H9 (cell line): ENCODE measurements around the gene CDH9. TPM values are rescaled to one million over a fixed set of nuclear protein-coding genes. Genes with fewer than 3 reads are reported as not detected.

ENCODE experiments used
- DNase-seq: peaks from one replicate; pipeline ENCODE4 v3.0.0-alpha.2; 2017
- H2AFZ ChIP-seq: one replicate; pipeline ENCODE4 v1.6.1; 2013; ENCODE audit warnings: mild to moderate bottlenecking, low read length, control low read depth, moderate library complexity
- H2AK5ac ChIP-seq: 2 replicates; pipeline ENCODE4 v1.6.1; 2013; ENCODE audit warnings: low read length, control low read depth, mixed read lengths; ENCODE audit not compliant: insufficient read length
- H2BK120ac ChIP-seq: one replicate; pipeline ENCODE4 v1.6.1; 2013; ENCODE audit warnings: low read depth, mild to moderate bottlenecking, low read length, control low read depth, inconsistent platforms; ENCODE audit not compliant: poor library complexity, severe bottlenecking
- H2BK12ac ChIP-seq: 2 replicates; pipeline ENCODE4 v1.6.1; 2013; ENCODE audit warnings: low read length, control low read depth, mixed read lengths, low read depth; ENCODE audit not compliant: insufficient read length
- H2BK15ac ChIP-seq: 2 replicates; pipeline ENCODE4 v1.6.1; 2013; ENCODE audit warnings: low read depth, low read length, control low read depth
- H2BK20ac ChIP-seq: one replicate; pipeline ENCODE4 v1.6.1; 2013; ENCODE audit warnings: low read depth, mild to moderate bottlenecking, low read length, control low read depth, inconsistent platforms; ENCODE audit not compliant: poor library complexity, severe bottlenecking
- H2BK5ac ChIP-seq: 2 replicates; pipeline ENCODE4 v1.6.1; 2013; ENCODE audit warnings: low read length, control low read depth, mixed read lengths; ENCODE audit not compliant: insufficient read length
- H3K14ac ChIP-seq: 2 replicates; pipeline ENCODE4 v1.6.1; 2013; ENCODE audit warnings: low read length, control low read depth; ENCODE audit not compliant: insufficient read depth
- H3K18ac ChIP-seq: 2 replicates; pipeline ENCODE4 v1.6.1; 2013; ENCODE audit warnings: low read depth, mild to moderate bottlenecking, mixed read lengths, low read length, control low read depth; ENCODE audit not compliant: insufficient read length
- H3K23ac ChIP-seq: 2 replicates; pipeline ENCODE4 v1.6.1; 2013; ENCODE audit warnings: low read length, control low read depth, mixed read lengths, low read depth; ENCODE audit not compliant: insufficient read length
- H3K23me2 ChIP-seq: 2 replicates; pipeline ENCODE4 v1.6.1; 2013; ENCODE audit warnings: low read depth, mild to moderate bottlenecking, mixed read lengths, low read length, control low read depth; ENCODE audit not compliant: insufficient read length, poor library complexity, severe bottlenecking
- H3K27ac ChIP-seq: 2 replicates; pipeline ENCODE4 v1.5.1; 2013; ENCODE audit warnings: low read length, control low read depth, mixed read lengths, low read depth; ENCODE audit not compliant: insufficient read length
- H3K27me3 ChIP-seq: 2 replicates; pipeline ENCODE4 v1.6.1; 2013; ENCODE audit warnings: low read length, control low read depth, inconsistent platforms; ENCODE audit not compliant: insufficient read depth
- H3K4ac ChIP-seq: 2 replicates; pipeline ENCODE4 v1.6.1; 2013; ENCODE audit warnings: low read depth, mild to moderate bottlenecking, control low read depth, inconsistent platforms, low read length, moderate library complexity
- H3K4me1 ChIP-seq: 2 replicates; pipeline ENCODE4 v1.6.1; 2013; ENCODE audit warnings: low read length, control low read depth, inconsistent platforms; ENCODE audit not compliant: insufficient read depth
- H3K4me2 ChIP-seq: 2 replicates; pipeline ENCODE4 v1.6.1; 2013; ENCODE audit warnings: low read length, control low read depth, mixed read lengths; ENCODE audit not compliant: insufficient read length, insufficient read depth
- H3K56ac ChIP-seq: 2 replicates; pipeline ENCODE4 v1.6.1; 2013; ENCODE audit warnings: low read depth, mild to moderate bottlenecking, mixed read lengths, low read length, control low read depth; ENCODE audit not compliant: insufficient read length
- H3K79me1 ChIP-seq: 2 replicates; pipeline ENCODE4 v1.6.1; 2013; ENCODE audit warnings: low read depth, mild to moderate bottlenecking, moderate library complexity, low read length, control low read depth, inconsistent platforms; ENCODE audit not compliant: insufficient read depth, poor library complexity, severe bottlenecking
- H3K79me2 ChIP-seq: 2 replicates; pipeline ENCODE4 v1.6.1; 2013; ENCODE audit warnings: low read length, control low read depth, inconsistent platforms; ENCODE audit not compliant: insufficient read depth
- H3K9ac ChIP-seq: 2 replicates; pipeline ENCODE4 v1.6.1; 2013; ENCODE audit warnings: low read length, control low read depth, mixed read lengths; ENCODE audit not compliant: insufficient read length; ENCODE audit errors: extremely low read depth
- H3K9me3 ChIP-seq: one replicate; pipeline ENCODE4 v1.6.1; 2013; ENCODE audit warnings: low read depth, low read length, inconsistent platforms; ENCODE audit not compliant: control insufficient read depth
- H3T11ph ChIP-seq: one replicate; pipeline ENCODE4 v1.6.1; 2013; ENCODE audit warnings: mild to moderate bottlenecking, low read length, control low read depth, inconsistent platforms
- H4K20me1 ChIP-seq: one replicate; pipeline ENCODE4 v1.6.1; 2013; ENCODE audit not compliant: control insufficient read depth, insufficient read length, insufficient read depth
- H4K5ac ChIP-seq: 2 replicates; pipeline ENCODE4 v1.6.1; 2013; ENCODE audit warnings: low read depth, mild to moderate bottlenecking, mixed read lengths, low read length, control low read depth; ENCODE audit not compliant: insufficient read length
- H4K8ac ChIP-seq: replicated peaks from 2 replicates; pipeline ENCODE4 v1.6.1; 2013; ENCODE audit warnings: low read length, control low read depth, mixed read lengths, low read depth; ENCODE audit not compliant: insufficient read length
- H4K91ac ChIP-seq: 2 replicates; pipeline ENCODE4 v1.6.1; 2013; ENCODE audit warnings: low read depth, mild to moderate bottlenecking, moderate library complexity, mixed read lengths, low read length, control low read depth; ENCODE audit not compliant: insufficient read length
- H3K27ac Mint-ChIP-seq, 3 experiments: 2 replicates in 2 of 3; 3 replicates in 1 of 3; pipeline ENCODE4 v1.8.0; 2020 to 2021; ENCODE audit warnings: mixed read lengths in 3 of 3, mild to moderate bottlenecking in 1 of 3, moderate library complexity in 1 of 3
- H3K27me3 Mint-ChIP-seq: 2 replicates; pipeline ENCODE4 v1.8.0; 2021; ENCODE audit warnings: low read depth, mild to moderate bottlenecking, moderate library complexity, mixed read lengths
- H3K36me3 Mint-ChIP-seq, 3 experiments: 2 replicates in 2 of 3; 3 replicates in 1 of 3; pipeline ENCODE4 v1.8.0; 2020 to 2021; ENCODE audit warnings: low read depth in 3 of 3, mixed read lengths in 3 of 3; ENCODE audit not compliant: insufficient read depth in 1 of 3
- H3K4me1 Mint-ChIP-seq, 2 experiments: 2 replicates each; pipeline ENCODE4 v1.8.0; 2020; ENCODE audit warnings: mixed read lengths in 2 of 2
- H3K4me3 Mint-ChIP-seq, 2 experiments: 2 replicates in 1 of 2; 3 replicates in 1 of 2; pipeline ENCODE4 v1.8.0; 2020 to 2021; ENCODE audit warnings: mild to moderate bottlenecking in 2 of 2, mixed read lengths in 2 of 2, moderate library complexity in 1 of 2
- H3K9me3 Mint-ChIP-seq, 2 experiments: 2 replicates in 1 of 2; 3 replicates in 1 of 2; pipeline ENCODE4 v1.8.0; 2020; ENCODE audit warnings: mild to moderate bottlenecking in 2 of 2, mixed read lengths in 2 of 2, moderate library complexity in 1 of 2
- CTCF ChIP-seq: fragments of 200-600 bp; sonication (generic); conservative IDR thresholded peaks from 3 replicates; pipeline ENCODE4 v1.8.0; 2021; ENCODE audit warnings: antibody characterized with exemption, mild to moderate bottlenecking
- WGBS: extraction: QIAGEN DNeasy Blood & Tissue Kit; methylation state at CpG from one replicate; pipeline ENCODE4 v1.1.7; 2013; ENCODE audit warnings: missing lambda C conversion rate, low lambda C conversion rate, mixed read lengths; ENCODE audit not compliant: insufficient read length; ENCODE audit errors: extremely low coverage; 5-methylcytosine and 5-hydroxymethylcytosine counted together
- total RNA-seq: library from RNA; stranded (reverse); gene quantifications from 2 replicates; pipeline ENCODE4 v1.2.1, GENCODE V29; 2021

The CDH9 gene
- total RNA-seq, 1 experiment from 2014 or later = 0.61 TPM

GRCh38 chr5:26843677-26844076, 194.7 kb downstream of the CDH9 start:
- H3K27ac ChIP-seq = no peak overlapping the region

More at GRCh38 chr5:26843677-26844076, 194.7 kb downstream of the CDH9 start:
- Histone ChIP-seq H2AFZ (no peak overlapping the region), H3K56ac (no peak overlapping the region), H3K27me3 (no peaks in the 10 kb centered on the region), H2BK20ac (no peak overlapping the region), H3K4ac (no peak overlapping the region), H4K20me1 (no peaks in the 10 kb centered on the region), H4K5ac (no peak overlapping the region), H2BK5ac (no peak overlapping the region), H3T11ph (no peak overlapping the region), H3K9ac (no peak overlapping the region), H3K4me1 (no peaks in the 10 kb centered on the region), H4K8ac (no peak overlapping the region), H3K79me2 (no peaks in the 10 kb centered on the region), H2BK12ac (no peak overlapping the region), H4K91ac (no peak overlapping the region), H3K23ac (no peak overlapping the region), H3K79me1 (no peaks in the 10 kb centered on the region), H3K9me3 (no peaks in the 10 kb centered on the region), H2AK5ac (no peak overlapping the region), H3K23me2 (no peaks in the 10 kb centered on the region), H3K14ac (no peak overlapping the region), H3K18ac (no peak overlapping the region), H2BK120ac (no peak overlapping the region), H2BK15ac (no peak overlapping the region), H3K4me2 (no peak overlapping the region)
- no CpG with 5 or more reads among the region's 2 CpGs for WGBS
- DNase-seq = no peak
- TF ChIP-seq CTCF = no peak
- peaks cover 6 to 11% of the 10 kb centered on the region in 2 experiments for H3K4me1 Mint-ChIP-seq
- H3K27ac Mint-ChIP-seq = no peak overlapping the region; a peak in 2 of 7 replicates
- H3K9me3 Mint-ChIP-seq = no peaks in the 10 kb centered on the region; a peak in 1 of 5 replicates
- H3K36me3 Mint-ChIP-seq = no peaks in the 10 kb centered on the region
- H3K27me3 Mint-ChIP-seq = no peaks in the 10 kb centered on the region
- no peak overlapping the region for H3K4me3 Mint-ChIP-seq
